SH-SY5Y (cell line): ENCODE data around the gene PPARG.

Source experiments
- GATA2 ChIP-seq: IDR thresholded peaks from 2 replicates; pipeline ENCODE4 v1.6.1; 2011; ENCODE audit warnings: mild to moderate bottlenecking, low read depth, low read length
- GATA3 ChIP-seq: IDR thresholded peaks from 2 replicates; pipeline ENCODE4 v1.6.1; 2011; ENCODE audit warnings: low read depth, mild to moderate bottlenecking, low read length, moderate library complexity

GRCh38 chr3:12367346-12367745 lies 78.5 kb downstream of the PPARG start:
- no peak for TF ChIP-seq GATA3
- TF ChIP-seq GATA2 = no peak
